K562 (cell line): Measurements from ENCODE around the gene CFAP410. TPM values are rescaled to one million over a fixed set of nuclear protein-coding genes. Genes with fewer than 3 reads are reported as not detected.

ENCODE experiments used
- ATAC-seq: fragments of 200-7000 bp; cut with Tn5 transposase; 3 replicates; pipeline ENCODE4 v1.9.1; 2020; ENCODE audit warnings: moderate library complexity
- BruUV-seq: library from RNA; stranded (reverse); fragments of 400-500 nt; replicated peaks from 2 replicates; lab custom pipeline; 2021; lab: Mats Ljungman, UMichigan
- CTCF ChIA-PET: fragments of 300-600 bp; formaldehyde crosslinking; extraction: SDS; loops from one replicate; lab custom pipeline; 2021; ENCODE audit warnings: low intra/inter-chr PET ratio; lab: Yijun Ruan, JAX
- POLR2A ChIA-PET: fragments of 300-600, 350-650 bp; sonication (Branson Sonifier 250); formaldehyde crosslinking; extraction: SDS; loops from one replicate; lab custom pipeline; 2021; ENCODE audit warnings: antibody characterized with exemption, inconsistent platforms; lab: Yijun Ruan, JAX
- DNase-seq, 4 experiments: peaks; one replicate each; pipeline versions ENCODE4 v3.0.0 to v3.0.0-alpha.2; 2011 to 2018; ENCODE audit warnings: low spot score in 3 of 4, mixed read lengths in 3 of 4; ENCODE audit errors: extremely low read depth in 1 of 4
- FAIRE-seq: peaks from 2 replicates; lab custom pipeline; 2011; peaks lifted over from hg19 to GRCh38; lab: Jason Lieb, UNC
- H2AFZ ChIP-seq: 2 replicates; pipeline ENCODE4 v1.6.0; 2011; ENCODE audit warnings: low read depth, low read length, control low read depth, inconsistent platforms
- H3K27ac ChIP-seq: fragments of 200-600 bp; 3 replicates; pipeline ENCODE4 v1.8.0; 2011; ENCODE audit warnings: low read depth, mild to moderate bottlenecking, control low read depth, inconsistent platforms, low read length, moderate library complexity, mixed read lengths; ENCODE audit errors: extremely low read depth
- H3K27me3 ChIP-seq, 2 experiments: fragments of 300-600 bp in 1 of 2; 2 replicates in 1 of 2; 3 replicates in 1 of 2; pipeline versions ENCODE4 v1.6.0 to v1.8.0; 2011; ENCODE audit warnings: inconsistent platforms in 2 of 2, low read length in 2 of 2, mild to moderate bottlenecking in 1 of 2, mixed read lengths in 1 of 2, moderate library complexity in 1 of 2; ENCODE audit not compliant: control insufficient read depth in 2 of 2, insufficient read depth in 2 of 2
- H3K36me3 ChIP-seq: fragments of 300-600 bp; 3 replicates; pipeline ENCODE4 v1.8.0; 2011; ENCODE audit warnings: mild to moderate bottlenecking, low read length, inconsistent platforms; ENCODE audit not compliant: control insufficient read depth, insufficient read depth
- H3K4me1 ChIP-seq, 2 experiments: fragments of 200-600 bp in 1 of 2; replicated peaks in 1 of 2; 2 replicates in 1 of 2; 3 replicates in 1 of 2; pipeline versions ENCODE4 v1.5.1 to v1.8.0; 2011; ENCODE audit warnings: inconsistent platforms in 2 of 2, low read length in 2 of 2, mild to moderate bottlenecking in 1 of 2, mixed read lengths in 1 of 2, moderate library complexity in 1 of 2; ENCODE audit not compliant: control insufficient read depth in 2 of 2, insufficient read depth in 2 of 2
- H3K4me2 ChIP-seq: 2 replicates; pipeline ENCODE4 v1.6.1; 2011; ENCODE audit warnings: low read length, control low read depth, inconsistent platforms, mixed read lengths; ENCODE audit not compliant: insufficient read depth
- H3K4me3 ChIP-seq: fragments of 200-600 bp; sonication (generic), shearing (Covaris generic); 2 replicates; pipeline ENCODE4 v1.5.1; 2016; ENCODE audit warnings: control low read depth, inconsistent platforms
- H3K79me2 ChIP-seq: fragments of 200-600 bp; 3 replicates; pipeline ENCODE4 v1.8.0; 2011; ENCODE audit warnings: low read length, inconsistent platforms; ENCODE audit not compliant: control insufficient read depth, insufficient read depth
- H3K9ac ChIP-seq, 2 experiments: 2 replicates each; pipeline versions ENCODE4 v1.6.0 to v1.6.1; 2011; ENCODE audit warnings: low read depth in 2 of 2, low read length in 2 of 2, control low read depth in 1 of 2, inconsistent platforms in 1 of 2, mild to moderate bottlenecking in 1 of 2, mixed read lengths in 1 of 2; ENCODE audit not compliant: insufficient read depth in 1 of 2
- H3K9me1 ChIP-seq: one replicate; pipeline ENCODE4 v1.6.0; 2011; ENCODE audit warnings: inconsistent platforms, mild to moderate bottlenecking, low read length, moderate library complexity; ENCODE audit not compliant: control insufficient read depth, insufficient read depth
- H3K9me3 ChIP-seq: replicated peaks from 2 replicates; pipeline ENCODE4 v1.5.1; 2011; ENCODE audit warnings: low read depth, low read length, inconsistent platforms; ENCODE audit not compliant: control insufficient read depth, insufficient read depth
- H4K20me1 ChIP-seq: replicated peaks from 2 replicates; pipeline ENCODE4 v1.6.1; 2011; ENCODE audit warnings: low read length, inconsistent platforms, mixed read lengths; ENCODE audit not compliant: control insufficient read depth, insufficient read depth
- ATF7 ChIP-seq: fragments of 450-650 bp; IDR thresholded peaks from 2 replicates; pipeline ENCODE4 v1.7.1; 2014; ENCODE audit warnings: mild to moderate bottlenecking, moderate library complexity
- CHAMP1 ChIP-seq: fragments of 450-650 bp; IDR thresholded peaks from 2 replicates; pipeline ENCODE4 v1.6.1; 2016; ENCODE audit warnings: mild to moderate bottlenecking
- CREB1 ChIP-seq, 2 experiments: sonication (generic) in 1 of 2; formaldehyde crosslinking in 1 of 2; IDR thresholded peaks; 2 replicates each; pipeline versions ENCODE4 v1.6.1 to v1.8.0; 2012 to 2022; ENCODE audit warnings: inconsistent platforms in 1 of 2, mild to moderate bottlenecking in 1 of 2, missing genetic modification reagents in 1 of 2, moderate library complexity in 1 of 2
- NR4A1 ChIP-seq, 2 experiments: fragments of 250-450 bp in 1 of 2; fragments of 450-650 bp in 1 of 2; sonication (Bioruptor Pico) in 1 of 2; IDR thresholded peaks; 2 replicates each; pipeline versions ENCODE4 v1.4.0 to v1.6.1; 2016 to 2020; ENCODE audit warnings: mild to moderate bottlenecking in 2 of 2, missing compliant biosample characterization in 1 of 2, missing genetic modification characterization in 1 of 2, moderate library complexity in 1 of 2
- PPARD ChIP-seq: fragments of 250-450 bp; sonication (Bioruptor Pico); IDR thresholded peaks from 2 replicates; pipeline ENCODE4 v1.8.0; 2022; ENCODE audit warnings: inconsistent platforms, mild to moderate bottlenecking, moderate library complexity
- RBM25 ChIP-seq: fragments of 200-400 bp; formaldehyde crosslinking; IDR thresholded peaks from 2 replicates; pipeline ENCODE4 v1.6.1; 2018; ENCODE audit warnings: low read length, low read depth, moderate library complexity; ENCODE audit not compliant: severe bottlenecking
- VEZF1 ChIP-seq: fragments of 200-800 bp; sonication (Bioruptor generic); IDR thresholded peaks from 2 replicates; pipeline ENCODE4 v1.6.1; 2017; ENCODE audit warnings: missing genetic modification characterization, missing compliant biosample characterization
- ZNF384 ChIP-seq: IDR thresholded peaks from 2 replicates; pipeline ENCODE4 v1.6.1; 2012; ENCODE audit warnings: low read depth, low read length, improper control_type of control experiment
- ZNF707 ChIP-seq: fragments of 250-450 bp; sonication (Bioruptor Pico); conservative IDR thresholded peaks from 2 replicates; pipeline ENCODE4 v1.8.0; 2022; ENCODE audit warnings: inconsistent platforms, mild to moderate bottlenecking, moderate library complexity
- WGBS: fragments of 100-300 bp; shearing (Covaris generic); methylation state at CpG from one replicate; pipeline ENCODE4 v1.1.6; 2016; ENCODE audit warnings: low coverage, mixed read lengths; ENCODE audit not compliant: insufficient coverage; ENCODE audit errors: missing lambda C conversion rate; 5-methylcytosine and 5-hydroxymethylcytosine counted together
- in situ Hi-C: fragments of 300-500 bp; cut with MboI; formaldehyde crosslinking; loops from 4 replicates; pipeline ENCODE4 v1.15.0; 2018; ENCODE audit warnings: inconsistent platforms, mixed read lengths
- intact Hi-C: fragments of 100-400 bp; cut with micrococcal nuclease; formaldehyde crosslinking; loops from 2 replicates; pipeline ENCODE4 v1.14.2; 2022
- polyA plus RNA-seq, 8 experiments: library from polyadenylated mRNA; depleted of rRNA in 4 of 8; stranded (reverse) in 5 of 8; unstranded in 3 of 8; fragments of >200 nt; fragmentation: Nextera tagmentation in 2 of 8; fragmentation: Illumina TruSeq in 1 of 8; extraction: Ambion mirVana in 2 of 8; extraction: Trizol in 1 of 8; gene quantifications; 2 replicates each; pipeline versions ENCODE4 v1.2.1 to v1.2.3, GENCODE V29; 2011 to 2014; ENCODE audit warnings: inconsistent platforms in 1 of 8, missing spikeins in 1 of 8
- total RNA-seq, 7 experiments: library from RNA; depleted of rRNA in 6 of 7; stranded (reverse); fragments of >200 nt in 6 of 7; fragmentation: Illumina TruSeq in 2 of 7; extraction: Trizol in 2 of 7; gene quantifications; 2 replicates each; pipeline versions ENCODE4 v1.2.1 to v1.2.3, GENCODE V29; 2011 to 2021; ENCODE audit warnings: low replicate concordance in 1 of 7
- TF ChIP-seq, protein P1 (sequence below): fragments of 450-650 bp; formaldehyde crosslinking; IDR thresholded peaks from 2 replicates; pipeline ENCODE4 v1.4.0; 2020; ENCODE audit warnings: mild to moderate bottlenecking, moderate library complexity

CFAP410 gene
- total and polyA plus RNA-seq, 9 of the 15 experiments (the other 6 are each of a cell fraction or from before 2014, with no cell fraction given): 0.07 to 17.3 (median 2.3) TPM

DNA sequence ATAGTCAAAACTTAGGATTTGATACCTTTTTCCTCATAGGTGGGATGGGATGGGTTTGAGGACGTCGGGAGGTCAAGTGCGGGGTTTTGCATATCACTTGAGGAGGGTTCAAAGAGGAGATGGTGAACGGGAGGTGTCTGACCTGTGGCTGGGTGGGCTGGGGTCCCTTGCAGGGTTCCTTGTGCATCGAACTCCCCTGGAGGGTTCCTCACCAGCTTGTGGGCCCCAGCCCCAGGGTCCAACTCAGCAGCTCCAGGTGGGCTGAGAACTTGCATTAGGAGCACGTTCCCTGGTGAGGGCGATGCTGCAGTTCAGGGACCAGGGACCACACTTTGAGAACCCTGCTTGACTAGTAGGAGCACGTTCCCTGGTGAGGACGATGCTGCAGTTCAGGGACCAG is 37.4 kb upstream of the CFAP410 start:
- Histone ChIP-seq H3K4me2 (no peak overlapping the region), H3K79me2 (no peaks in the 10 kb centered on the region), H3K27me3 (peaks cover 75 to 88% of the 10 kb centered on the region in 2 experiments), H3K36me3 (no peaks in the 10 kb centered on the region), H3K4me3 (no peak overlapping the region), H3K9me1 (no peaks in the 10 kb centered on the region), H3K9ac (no peak overlapping the region), H4K20me1 (peaks cover 7% of the 10 kb centered on the region; the same call in 1 of the 2 replicates), H3K4me1 (peaks cover 0 to 3% of the 10 kb centered on the region in 2 experiments; a peak in 1 of 5 replicates), H3K9me3 (no peaks in the 10 kb centered on the region), H3K27ac (no peak overlapping the region), H2AFZ (no peak overlapping the region)
- intact Hi-C loops: no loop called here
- FAIRE-seq: no peak
- ATAC-seq: no peak
- in situ Hi-C loops: no loop called here
- BruUV-seq: no TSS peak
- CTCF ChIA-PET: no interaction called here
- POLR2A ChIA-PET: no interaction called here
- WGBS: 0% methylated on average over 9 of the region's 9 CpGs
- TF ChIP-seq CHAMP1: no peak
- TF ChIP-seq VEZF1 (CRISPR knock-in tag): no peak
- no peak for TF ChIP-seq PPARD
- TF ChIP-seq, protein P1, sequence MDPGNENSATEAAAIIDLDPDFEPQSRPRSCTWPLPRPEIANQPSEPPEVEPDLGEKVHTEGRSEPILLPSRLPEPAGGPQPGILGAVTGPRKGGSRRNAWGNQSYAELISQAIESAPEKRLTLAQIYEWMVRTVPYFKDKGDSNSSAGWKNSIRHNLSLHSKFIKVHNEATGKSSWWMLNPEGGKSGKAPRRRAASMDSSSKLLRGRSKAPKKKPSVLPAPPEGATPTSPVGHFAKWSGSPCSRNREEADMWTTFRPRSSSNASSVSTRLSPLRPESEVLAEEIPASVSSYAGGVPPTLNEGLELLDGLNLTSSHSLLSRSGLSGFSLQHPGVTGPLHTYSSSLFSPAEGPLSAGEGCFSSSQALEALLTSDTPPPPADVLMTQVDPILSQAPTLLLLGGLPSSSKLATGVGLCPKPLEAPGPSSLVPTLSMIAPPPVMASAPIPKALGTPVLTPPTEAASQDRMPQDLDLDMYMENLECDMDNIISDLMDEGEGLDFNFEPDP: no peak
- no peak for TF ChIP-seq ATF7
- no peak for TF ChIP-seq RBM25
- TF ChIP-seq ZNF707 (CRISPR knock-in tag): no peak
- TF ChIP-seq CREB1 (IDR thresholded peaks at IDR 0.05): no peak
- no peak for TF ChIP-seq CREB1 (CRISPR knock-in tag; IDR thresholded peaks at IDR 0.05)
- TF ChIP-seq NR4A1 (CRISPR knock-in tag; IDR thresholded peaks at IDR 0.05): no peak
- no peak for TF ChIP-seq NR4A1 (tag; IDR thresholded peaks at IDR 0.05)
- no peak for TF ChIP-seq ZNF384
- no peak for DNase-seq
